Inferior parietal cortex (tissue), 1 donor: ENCODE data around the gene CCDC40.
"Not testable (repeated sequence)": the region's sequence is repeated elsewhere in the genome, so short reads cannot be mapped to it uniquely, and the experiment has no call there.

ENCODE experiments used
- DNase-seq: peaks from one replicate; pipeline ENCODE4 v3.0.0-alpha.2; 2016; ENCODE audit errors: extremely low spot score

The CCDC40 gene

DNA sequence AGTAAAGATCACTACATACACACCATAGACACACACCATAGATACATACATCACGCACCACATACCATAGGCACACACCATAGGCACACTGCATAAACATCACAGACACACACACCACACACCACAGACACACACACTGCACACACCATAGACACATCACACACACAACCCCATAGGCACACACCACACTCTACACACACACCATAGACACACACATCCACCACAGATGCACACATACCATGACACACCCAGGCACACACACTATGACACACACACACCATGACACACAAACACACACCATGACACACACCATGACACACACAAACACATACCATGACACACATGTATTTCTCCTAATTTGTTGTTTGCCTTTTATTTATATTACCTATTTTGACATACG lies 14.8 kb upstream of the CCDC40 start:
- no peak for DNase-seq

DNA sequence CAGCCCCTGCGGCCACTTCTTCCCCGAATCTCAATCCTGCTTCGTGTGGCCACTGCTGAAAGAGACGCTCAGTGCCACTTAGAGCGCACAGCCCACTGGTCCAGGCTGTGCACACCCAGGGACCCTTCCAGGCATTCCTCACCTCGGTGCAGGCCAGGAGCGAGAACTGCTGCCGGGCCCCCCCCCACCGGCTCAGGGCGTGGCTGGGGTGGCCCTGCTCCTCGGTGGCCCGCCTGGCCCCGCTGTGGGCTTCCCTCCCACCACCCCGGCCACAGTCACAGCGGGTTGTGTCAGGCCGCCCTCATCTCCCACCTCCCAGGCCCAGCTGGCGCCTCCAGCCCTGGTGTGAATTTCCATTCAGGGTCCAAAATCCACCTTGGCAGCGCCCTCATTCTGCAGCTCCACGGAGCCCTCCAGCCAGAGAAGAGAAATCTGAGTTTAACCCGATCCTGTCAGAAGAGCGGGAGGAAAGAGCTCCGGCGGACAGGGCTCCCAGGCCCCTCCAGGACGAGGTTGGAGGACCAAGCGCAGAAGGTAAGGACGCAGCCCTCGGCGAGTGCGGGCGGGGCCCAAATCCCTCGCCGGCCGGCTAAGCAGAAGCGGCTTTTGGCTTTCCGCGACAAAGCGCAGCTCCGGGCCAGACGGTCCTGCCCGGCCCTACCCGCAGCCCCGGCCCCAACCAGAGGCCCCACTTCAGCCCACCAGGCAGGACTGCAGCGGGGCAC lies 12.8 kb upstream of the CCDC40 start:
- DNase-seq, result no peak

DNA sequence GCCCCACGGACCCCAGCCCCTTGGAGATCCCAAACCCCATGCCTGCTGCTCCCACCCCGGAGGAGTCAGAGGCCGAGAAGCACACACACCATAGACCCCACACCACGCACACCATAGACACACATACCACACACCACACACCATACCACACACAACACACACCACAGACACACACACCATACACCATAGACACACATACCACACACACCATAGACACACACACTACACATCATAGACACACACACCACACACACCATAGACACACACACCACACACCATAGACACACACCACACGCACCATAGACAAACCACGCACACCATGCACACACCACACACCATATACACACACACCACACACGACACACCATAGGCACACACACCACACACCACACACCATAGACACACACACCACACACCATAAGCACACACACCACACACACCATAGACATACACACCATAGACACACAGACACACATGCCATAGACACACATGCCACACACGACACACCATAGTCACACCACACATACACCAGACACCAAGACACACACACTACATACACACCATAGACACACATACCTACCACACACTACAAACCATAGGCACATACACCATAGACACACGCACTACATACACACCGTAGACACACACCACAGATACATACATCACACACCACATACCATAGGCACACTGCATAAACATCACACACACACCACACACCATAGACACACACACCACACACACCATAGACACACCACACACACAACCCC lies 12.1 kb upstream of the CCDC40 start:
- DNase-seq, result no peak

DNA sequence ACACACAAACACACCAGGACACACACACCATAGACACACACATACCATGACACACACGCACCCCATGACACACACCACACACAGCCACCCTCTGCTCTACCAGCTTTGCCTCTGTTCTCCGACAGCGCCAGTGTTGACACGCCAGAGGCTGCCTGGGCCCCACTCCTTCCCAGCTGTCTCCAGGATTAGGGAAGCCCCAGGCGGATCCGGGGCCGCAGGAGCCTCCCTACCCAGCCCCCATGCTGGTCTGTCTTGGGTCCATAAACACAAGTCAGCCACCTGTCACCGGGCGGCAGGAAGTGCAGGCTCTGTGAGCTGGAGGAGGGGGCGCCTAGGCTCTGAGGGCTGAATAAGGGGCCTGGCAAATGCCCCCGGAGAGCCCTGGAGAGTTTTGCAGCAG lies 11.3 kb upstream of the CCDC40 start:
- DNase-seq, result no peak

DNA sequence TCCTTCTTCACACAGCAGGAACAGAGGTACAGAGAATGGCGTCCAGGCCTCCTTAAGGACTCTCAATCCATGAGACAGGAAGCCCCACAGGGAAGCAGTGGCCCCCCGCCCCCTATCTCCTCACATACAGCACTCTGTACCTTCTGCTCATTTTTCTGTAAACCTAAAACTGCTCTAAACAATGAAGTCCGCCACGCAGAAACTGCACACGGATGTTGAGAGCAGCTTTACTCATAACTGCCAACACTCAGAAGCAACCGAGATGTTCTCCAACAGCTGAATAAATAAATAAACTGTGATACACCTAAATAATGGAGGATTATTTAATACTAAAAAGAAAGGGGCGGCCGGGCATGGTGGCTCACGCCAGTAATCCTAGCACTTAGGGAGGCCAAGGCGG lies 10.6 kb upstream of the CCDC40 start:
- no peak for DNase-seq

DNA sequence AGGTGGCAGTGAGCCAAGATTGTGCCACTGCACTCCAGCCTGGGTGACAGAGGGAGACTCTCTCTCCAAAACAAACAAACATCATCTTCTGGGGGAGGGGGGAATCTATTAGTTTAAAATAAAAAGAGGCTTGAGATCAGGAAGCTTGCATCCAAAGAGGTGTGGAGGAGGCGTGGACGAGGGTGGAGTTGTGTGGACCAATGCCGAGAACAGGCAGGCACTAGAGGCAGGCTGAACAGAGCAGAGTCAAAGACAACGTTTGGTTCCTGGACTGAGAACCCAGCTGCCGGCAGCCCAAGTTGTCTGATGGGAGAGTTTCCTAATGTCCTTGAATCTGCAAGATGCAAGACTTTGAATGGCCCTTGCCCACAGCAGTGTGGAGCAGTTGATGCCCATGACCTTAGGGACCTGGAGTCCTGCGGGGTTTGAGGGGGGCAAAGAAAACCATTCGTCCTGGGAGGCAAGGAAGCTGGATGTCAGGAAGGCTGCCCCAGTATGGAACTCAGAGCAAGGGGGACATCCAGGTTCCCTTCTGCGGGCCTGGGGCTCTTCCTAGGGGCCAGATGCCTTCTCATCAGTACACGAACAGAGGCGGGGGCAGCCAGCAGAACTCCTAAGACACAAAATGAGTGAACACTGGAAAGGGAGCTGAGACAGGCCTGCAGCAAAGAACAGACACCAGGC lies 9.9 kb upstream of the CCDC40 start:
- no peak for DNase-seq

DNA sequence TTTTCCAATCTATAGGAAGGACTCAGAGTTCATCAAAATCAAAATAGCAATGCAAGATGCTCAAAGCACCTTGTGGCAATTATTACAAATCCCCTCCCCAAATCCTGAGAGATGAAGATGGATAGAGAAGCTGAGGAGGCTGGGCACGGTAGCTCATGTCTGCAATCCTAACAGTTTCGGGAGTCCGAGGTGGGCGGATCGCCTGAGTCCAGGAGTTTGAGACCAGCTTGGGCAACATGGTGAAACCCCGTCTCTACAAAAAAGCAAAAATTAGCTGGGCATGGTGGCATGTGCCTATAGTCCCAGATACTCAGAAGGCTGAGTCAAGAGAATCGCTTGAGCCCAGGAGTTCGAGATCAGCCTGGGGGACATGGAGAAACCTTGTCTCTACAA lies 9.4 kb upstream of the CCDC40 start:
- no peak for DNase-seq

DNA sequence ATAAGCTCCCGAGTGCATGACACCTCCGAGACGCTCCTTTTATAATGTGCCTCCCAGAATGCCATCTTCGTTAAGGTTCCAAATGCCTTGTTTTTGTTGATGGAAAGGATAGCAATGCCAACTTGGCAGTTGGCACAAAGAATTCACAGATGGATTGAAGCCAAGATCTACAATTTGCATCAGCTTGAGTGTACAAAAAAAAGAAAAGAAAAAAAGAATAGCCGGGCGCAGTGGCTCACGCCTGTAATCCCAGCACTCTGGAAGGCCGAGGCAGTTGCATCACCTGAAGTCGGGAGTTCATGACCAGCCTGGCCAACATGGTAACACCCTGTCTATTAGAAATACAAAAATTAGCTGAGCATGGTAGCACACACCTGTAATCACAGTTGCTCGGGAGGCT lies 8.4 kb upstream of the CCDC40 start:
- peak; percentile 12 for DNase-seq

DNA sequence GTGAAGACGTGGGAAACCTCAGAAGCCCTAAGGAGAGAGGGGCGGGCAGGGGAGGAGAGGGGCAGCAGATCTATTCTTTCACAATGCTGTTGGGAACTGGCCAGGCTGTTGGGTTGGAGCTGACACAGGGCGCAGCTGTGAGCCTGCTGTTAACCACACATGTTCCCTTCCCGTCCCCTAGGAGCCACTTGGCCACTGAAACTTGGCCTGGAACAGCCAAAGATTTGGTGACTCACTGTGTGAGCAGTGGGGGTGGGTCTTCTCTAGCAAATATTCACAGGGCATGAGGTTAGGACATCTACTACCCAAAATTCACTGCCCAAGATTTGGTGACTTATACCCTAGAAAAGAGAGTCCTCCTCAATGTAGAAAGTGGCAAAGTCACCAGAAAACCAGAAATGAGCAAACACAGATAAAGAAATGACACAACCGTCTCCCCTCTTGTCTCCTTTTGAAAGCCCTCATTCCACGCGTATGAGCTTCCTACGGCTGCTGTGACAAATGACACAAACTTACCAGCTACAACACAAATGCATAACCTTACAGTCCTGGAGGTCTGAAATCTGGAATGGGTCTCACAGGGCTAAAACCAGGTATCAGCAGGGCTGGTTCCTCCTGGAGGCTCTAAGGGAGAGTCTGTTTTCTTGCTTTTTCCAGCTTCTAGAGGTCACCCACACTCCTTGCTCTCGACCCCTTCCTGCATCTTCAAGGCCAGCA lies 7.0 kb upstream of the CCDC40 start:
- DNase-seq, result no peak

DNA sequence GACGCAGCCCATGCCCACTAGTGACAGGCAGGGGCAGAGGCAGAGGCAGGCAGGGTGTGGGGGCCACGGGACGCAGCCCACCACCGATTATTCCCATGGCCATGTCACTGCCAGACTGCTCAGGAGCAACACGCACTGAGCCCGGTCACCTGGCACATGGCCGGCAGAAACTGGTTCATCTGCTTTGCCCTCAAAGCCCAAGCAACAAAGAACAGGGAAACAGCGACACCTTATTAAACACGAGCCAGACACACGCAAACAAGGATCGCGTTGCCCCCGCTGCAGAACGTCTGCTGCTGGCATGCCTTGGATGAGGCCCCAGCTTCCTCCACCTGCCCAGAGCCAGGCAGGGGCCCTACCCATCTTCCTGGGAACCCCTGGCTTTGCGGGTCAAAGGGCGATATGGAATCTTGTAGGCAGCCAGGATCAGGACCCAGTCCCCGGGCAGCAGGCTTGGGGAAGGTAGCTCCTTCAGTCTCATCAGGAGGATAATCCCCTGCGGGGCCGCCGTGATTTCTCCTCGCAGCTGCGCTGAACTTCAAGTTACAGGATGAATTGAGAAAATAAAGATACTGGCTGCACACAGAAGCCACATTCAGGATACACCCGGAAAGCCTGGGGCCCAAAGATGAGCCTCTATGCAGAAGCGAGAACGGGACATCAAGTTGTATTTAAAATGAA lies 5.6 kb upstream of the CCDC40 start:
- DNase-seq, result no peak

DNA sequence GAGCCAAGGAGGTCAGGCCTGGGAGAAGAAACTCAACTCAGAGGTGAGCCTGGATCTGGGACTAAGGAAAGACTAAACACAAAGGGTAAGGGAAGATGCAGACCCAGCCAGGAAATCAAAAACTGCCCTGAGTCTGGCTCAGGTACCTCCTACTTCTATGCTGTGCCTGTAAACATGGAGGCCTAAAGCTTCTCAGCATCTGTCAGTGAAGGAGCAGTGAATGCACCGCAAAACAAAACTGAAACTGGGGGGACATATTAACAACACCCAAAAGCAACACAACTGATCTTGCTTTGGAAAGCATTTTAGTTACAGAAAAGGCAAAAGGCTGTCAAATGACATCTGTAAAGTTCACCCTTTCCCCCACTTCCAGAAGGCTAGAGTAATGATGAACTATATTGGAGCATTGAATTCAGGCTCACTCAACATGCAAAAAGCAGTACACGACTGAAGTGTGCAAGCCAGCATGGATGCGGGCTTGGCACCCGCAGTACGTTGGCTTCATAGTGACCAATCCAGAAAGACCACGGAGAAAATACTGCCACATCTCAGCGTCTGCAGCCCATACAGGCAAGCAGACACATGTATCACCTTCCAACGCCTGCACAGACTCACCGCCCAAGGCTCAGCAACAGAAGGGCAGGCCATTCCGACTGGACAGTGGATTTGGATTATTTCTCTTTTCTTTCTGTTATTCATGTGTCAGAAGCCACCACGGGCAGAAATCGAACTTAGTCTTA lies 4.6 kb upstream of the CCDC40 start:
- no peak for DNase-seq

DNA sequence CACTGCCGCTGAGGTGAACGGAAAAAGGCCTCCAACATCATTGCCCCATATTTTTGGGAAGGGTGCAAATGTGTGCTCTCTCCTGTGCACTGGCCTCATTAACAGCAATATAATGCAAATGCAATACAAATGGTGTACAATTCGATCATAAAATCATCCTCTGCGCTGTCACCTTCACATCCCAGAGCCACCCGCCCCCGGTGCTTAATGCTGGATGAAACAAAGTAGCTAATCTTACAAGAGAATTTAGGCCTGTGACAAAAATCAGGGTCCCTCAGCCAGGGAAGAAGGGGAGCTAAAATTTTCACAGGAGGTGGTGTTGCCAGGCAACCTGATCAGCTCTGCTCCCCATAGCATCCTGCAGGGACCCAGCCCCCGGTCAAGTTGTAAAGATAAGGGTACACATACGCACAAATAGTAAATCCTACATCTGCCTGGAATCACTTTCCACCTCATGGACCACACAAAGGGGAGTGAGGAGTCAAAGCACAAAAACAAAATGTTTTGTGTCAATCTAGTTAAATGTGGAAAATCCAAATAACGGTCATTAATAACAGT lies 3.7 kb upstream of the CCDC40 start:
- DNase-seq, result no peak

DNA sequence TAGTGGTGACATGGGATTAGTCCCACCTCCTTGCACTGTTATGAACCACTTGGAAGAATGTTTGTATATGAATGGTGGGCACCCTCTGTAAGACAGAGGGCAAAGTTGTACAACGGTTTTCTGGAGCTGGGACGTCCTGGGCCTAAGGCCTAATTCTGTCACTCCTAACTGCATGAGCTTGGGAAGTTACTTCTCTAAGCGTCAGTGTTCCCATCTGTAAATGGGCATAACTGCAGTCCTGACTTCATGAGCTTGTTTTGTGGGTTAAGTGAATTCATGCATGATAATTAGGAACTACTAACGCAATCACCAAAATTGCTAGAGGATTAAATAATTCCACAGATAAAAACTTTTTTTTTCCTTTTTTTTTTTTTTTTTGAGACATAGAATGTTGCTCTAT lies 2.6 kb upstream of the CCDC40 start:
- no peak for DNase-seq

DNA sequence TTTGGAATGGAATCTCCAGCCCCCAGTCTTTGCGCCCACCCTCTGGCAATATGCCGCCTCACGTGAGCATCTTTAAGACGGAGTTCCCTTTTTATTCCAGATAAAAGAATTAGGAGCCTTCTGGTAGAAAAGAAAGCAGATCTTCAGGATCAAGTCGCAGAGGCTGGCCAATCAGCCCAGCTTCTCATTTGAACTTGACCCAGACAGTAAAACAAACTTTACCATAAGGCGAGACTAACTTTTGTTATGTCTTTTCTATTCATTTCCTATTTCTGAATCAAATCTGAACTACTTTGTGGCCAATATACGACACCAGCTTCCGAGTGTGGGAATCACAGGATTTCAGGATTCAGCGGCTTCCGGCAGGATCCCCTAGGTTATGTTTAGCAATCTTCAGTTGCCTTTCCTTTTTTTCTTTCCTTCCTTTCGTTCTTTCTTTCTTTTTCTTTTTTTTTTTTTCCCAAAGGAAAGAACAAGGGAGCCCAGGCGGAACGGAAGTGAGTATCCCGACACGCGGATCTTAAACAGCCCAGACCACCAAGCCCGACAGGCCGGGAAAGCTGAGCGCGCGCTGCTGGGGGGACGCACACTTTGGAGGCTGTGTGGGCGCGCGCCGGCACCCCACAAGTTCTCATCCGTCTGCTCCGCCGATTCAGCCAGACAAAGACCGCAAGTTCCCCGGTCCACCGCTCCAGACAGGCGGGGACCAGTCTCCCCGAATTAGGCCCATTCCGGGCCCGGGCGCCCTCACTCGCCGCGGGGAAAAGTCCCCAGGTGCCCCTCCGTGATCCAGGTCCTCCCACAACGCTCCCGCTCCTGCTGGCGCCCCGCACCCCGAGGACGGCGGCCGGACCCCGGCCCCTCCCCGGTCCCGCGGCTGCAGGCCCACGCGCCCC lies 1.4 kb upstream of the CCDC40 start:
- DNase-seq, result no peak

DNA sequence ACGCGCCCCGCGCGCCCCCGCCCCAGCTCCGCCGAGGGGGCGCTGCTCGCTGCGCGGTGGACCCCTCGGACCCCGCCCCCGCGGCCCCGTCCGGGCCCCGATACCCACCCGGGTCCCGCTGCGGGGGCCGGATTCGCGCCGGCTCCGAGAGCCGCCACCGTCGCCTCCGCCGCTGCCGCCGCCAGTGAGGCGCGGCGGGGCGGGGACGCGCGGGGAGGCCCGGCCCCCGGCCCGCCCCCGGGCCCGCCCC lies 830 bp upstream of the CCDC40 start, which contains the start of gene TBC1D16:
Gene TBC1D16 (minus strand): TSS at position 186 of the 250 bp plus-strand sequence. CDS start 22,325 bp downstream, outside the sequence.
- DNase-seq, result no peak

DNA sequence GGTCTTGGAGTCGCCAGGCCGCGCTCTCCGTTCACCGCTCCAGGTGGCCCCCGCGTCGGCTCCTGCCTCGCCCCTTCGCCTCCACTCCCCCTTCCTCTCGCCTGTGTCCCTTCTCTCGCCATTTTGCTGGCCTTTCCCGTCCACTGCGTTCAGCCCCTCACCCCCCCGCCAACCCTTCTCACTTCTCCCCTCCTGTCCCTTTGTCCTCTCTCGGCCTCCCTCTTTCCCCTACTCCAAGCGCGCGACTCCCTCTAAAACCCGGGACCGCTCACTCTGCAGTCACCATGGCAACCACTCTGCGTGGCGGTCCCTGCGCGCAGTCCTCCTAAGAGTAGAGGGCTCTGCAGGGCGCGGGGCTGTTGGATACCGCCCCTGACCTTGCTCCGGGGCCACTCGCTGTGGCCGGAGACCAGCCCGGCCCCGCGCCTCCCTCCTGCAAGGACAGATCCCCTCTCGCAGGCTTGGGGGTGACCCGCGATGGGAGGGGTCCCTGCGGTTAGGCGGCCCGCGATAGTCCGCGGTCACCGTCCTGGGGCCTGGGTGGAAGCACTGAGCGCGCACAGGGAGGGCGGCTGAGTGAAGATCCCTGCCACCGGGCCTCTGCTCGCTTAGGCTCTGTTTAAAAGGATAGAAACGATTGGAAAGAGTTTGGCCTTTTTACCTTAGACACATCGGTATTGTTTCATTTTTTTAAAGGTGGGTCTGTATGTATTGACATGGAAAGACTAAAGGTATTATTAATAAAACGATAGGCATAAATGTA lies 454 bp downstream of the CCDC40 start:
- peak; percentile 47 for DNase-seq

DNA sequence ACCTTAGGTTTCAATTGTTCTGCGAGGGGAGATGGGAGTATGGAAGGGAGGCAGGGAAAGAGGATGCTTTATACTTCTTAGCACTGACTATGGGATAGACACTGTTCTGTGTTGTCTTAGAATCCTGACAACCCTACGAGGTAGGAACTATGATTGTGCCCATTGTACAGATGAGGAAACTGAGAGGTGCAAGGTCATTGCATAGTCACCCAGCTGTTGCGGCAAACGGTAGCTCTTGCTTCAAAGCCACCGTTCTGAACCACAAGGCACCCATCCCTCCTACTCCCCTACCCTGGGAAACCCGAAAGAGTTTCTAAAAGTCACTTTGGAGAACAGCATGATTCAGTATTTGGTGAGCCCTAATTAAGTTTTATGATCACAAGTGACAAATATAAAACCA lies 7.5 kb downstream of the CCDC40 start:
- no peak for DNase-seq

DNA sequence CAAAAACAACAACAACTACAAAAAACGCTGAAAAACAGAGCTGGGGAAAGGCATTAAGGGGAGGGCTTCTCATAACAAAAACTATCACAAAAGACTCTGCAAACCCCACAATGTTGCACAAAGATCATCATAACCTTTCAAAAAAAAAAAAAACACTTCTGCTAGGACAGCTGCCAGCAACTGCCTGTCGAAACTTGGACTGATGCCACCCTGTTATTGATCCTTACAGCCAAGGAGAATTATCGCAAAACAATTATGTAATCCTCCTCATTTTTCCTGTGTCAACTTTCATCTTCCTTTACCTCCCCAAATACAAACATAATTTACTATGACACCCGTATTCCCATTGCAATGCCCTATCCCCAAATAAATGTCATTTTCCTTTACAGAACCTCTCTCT lies 9.3 kb downstream of the CCDC40 start:
- DNase-seq, result no peak

DNA sequence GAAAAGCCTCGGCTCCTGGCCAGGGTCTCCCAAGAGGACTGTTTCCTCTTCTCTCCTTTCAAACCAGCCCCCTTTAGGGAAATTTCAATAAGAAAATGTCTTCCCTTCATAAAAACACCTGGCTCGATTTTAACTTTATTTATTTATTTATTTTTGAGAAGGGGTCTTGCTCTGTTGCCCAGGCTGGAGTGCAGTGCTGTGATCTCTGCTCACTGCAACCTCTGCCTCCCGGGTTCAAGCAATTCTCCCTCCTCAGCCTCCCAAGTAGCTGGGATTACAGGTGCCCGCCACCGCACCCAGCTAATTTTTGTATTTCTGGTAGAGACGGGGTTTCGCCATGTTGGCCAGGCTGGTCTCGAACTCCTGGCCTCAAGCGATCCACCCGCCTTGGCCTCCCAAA lies 10.3 kb downstream of the CCDC40 start:
- DNase-seq, result not testable (repeated sequence)
